GM12878 (cell line): ENCODE results near the gene ZDHHC14. TPM values are rescaled to one million over a fixed set of nuclear protein-coding genes. Genes with fewer than 3 reads are reported as not detected.

Experiments used
- ATAC-seq: fragments of 200-7000 bp; cut with Tn5 transposase; 3 replicates; pipeline ENCODE4 v1.9.1; 2020; ENCODE audit warnings: mild to moderate bottlenecking, moderate library complexity
- BruUV-seq: library from RNA; stranded (reverse); fragments of 400-500 nt; replicated peaks from 2 replicates; lab custom pipeline; 2021; lab: Mats Ljungman, UMichigan
- CTCF ChIA-PET: fragments of 300-600 bp; sonication (Branson Sonifier 250); formaldehyde crosslinking; extraction: SDS; loops from one replicate; lab custom pipeline; 2021; ENCODE audit warnings: inconsistent platforms; lab: Yijun Ruan, JAX
- POLR2A ChIA-PET: fragments of 350-600 bp; formaldehyde crosslinking; extraction: SDS; loops from one replicate; lab custom pipeline; 2021; ENCODE audit warnings: inconsistent platforms; lab: Charles Lee
- RAD21 ChIA-PET: fragments of 300-600 bp; sonication (Branson Sonifier 250); formaldehyde crosslinking; loops from one replicate; lab custom pipeline; 2023; ENCODE audit warnings: antibody characterized with exemption; ENCODE audit not compliant: unreplicated experiment; lab: Charles Lee
- SMC1A ChIA-PET: fragments of 300-600 bp; sonication (Branson Sonifier 250); formaldehyde crosslinking; loops from one replicate; lab custom pipeline; 2023; ENCODE audit not compliant: unreplicated experiment, uncharacterized antibody; lab: Charles Lee
- DNase-seq: peaks from one replicate; pipeline ENCODE4 v3.0.0-alpha.2; 2011; ENCODE audit warnings: low read depth, low spot score
- FAIRE-seq: peaks from 3 replicates; lab custom pipeline; 2011; peaks lifted over from hg19 to GRCh38; lab: Jason Lieb, UNC
- H2AFZ ChIP-seq: 2 replicates; pipeline ENCODE4 v1.6.0; 2011; ENCODE audit warnings: low read depth, low read length, control low read depth; ENCODE audit not compliant: control insufficient read depth
- H3K27ac ChIP-seq: 2 replicates; pipeline ENCODE4 v1.5.1; 2011; ENCODE audit warnings: control low read depth; ENCODE audit not compliant: control insufficient read depth, insufficient read depth
- H3K27me3 ChIP-seq, 2 experiments: replicated peaks in 1 of 2; 2 replicates each; pipeline versions ENCODE4 v1.6.0 to v1.6.1; 2011; ENCODE audit warnings: low read length in 1 of 2; ENCODE audit not compliant: control insufficient read depth in 2 of 2, insufficient read depth in 2 of 2
- H3K36me3 ChIP-seq, 2 experiments: 2 replicates each; pipeline ENCODE4 v1.5.1; 2011; ENCODE audit warnings: low read length in 1 of 2; ENCODE audit not compliant: control insufficient read depth in 2 of 2, insufficient read depth in 2 of 2
- H3K4me1 ChIP-seq: 2 replicates; pipeline ENCODE4 v1.6.1; 2011; ENCODE audit warnings: mild to moderate bottlenecking, low read length, moderate library complexity, mixed read lengths; ENCODE audit not compliant: control insufficient read depth, insufficient read depth
- H3K4me2 ChIP-seq: 2 replicates; pipeline ENCODE4 v1.6.0; 2011; ENCODE audit warnings: control low read depth; ENCODE audit not compliant: control insufficient read depth, insufficient read depth
- H3K4me3 ChIP-seq: fragments of 200-600 bp; sonication (generic); 2 replicates; pipeline ENCODE4 v1.5.1; 2016
- H3K79me2 ChIP-seq: 2 replicates; pipeline ENCODE4 v1.6.0; 2011; ENCODE audit warnings: low read length; ENCODE audit not compliant: control insufficient read depth, insufficient read depth
- H3K9ac ChIP-seq: 2 replicates; pipeline ENCODE4 v1.8.0; 2011; ENCODE audit warnings: low read length, control low read depth, mixed read lengths; ENCODE audit not compliant: control insufficient read depth, insufficient read depth
- H3K9me3 ChIP-seq: replicated peaks from 3 replicates; pipeline ENCODE4 v1.5.1; 2011; ENCODE audit warnings: mild to moderate bottlenecking, low read length; ENCODE audit not compliant: control insufficient read depth, insufficient read depth
- H4K20me1 ChIP-seq: 2 replicates; pipeline ENCODE4 v1.6.0; 2011; ENCODE audit not compliant: control insufficient read depth, insufficient read depth
- CREB1 ChIP-seq: IDR thresholded peaks from 2 replicates; pipeline ENCODE4 v1.6.1; 2012; ENCODE audit warnings: low read depth, mild to moderate bottlenecking, inconsistent platforms
- IRF4 ChIP-seq: IDR thresholded peaks from 2 replicates; pipeline ENCODE4 v1.6.1; 2011; ENCODE audit warnings: low read depth, low read length
- MEF2B ChIP-seq: fragments of 450-650 bp; IDR thresholded peaks from 2 replicates; pipeline ENCODE4 v1.6.1; 2018; ENCODE audit warnings: mild to moderate bottlenecking, moderate library complexity; ENCODE audit not compliant: partially characterized antibody, poor library complexity, severe bottlenecking
- NBN ChIP-seq: fragments of 450-650 bp; IDR thresholded peaks from 2 replicates; pipeline ENCODE4 v1.6.1; 2016
- SMAD1 ChIP-seq: fragments of 450-650 bp; IDR thresholded peaks from 2 replicates; pipeline ENCODE4 v1.6.1; 2018; ENCODE audit warnings: mild to moderate bottlenecking, low read depth; ENCODE audit not compliant: partially characterized antibody
- WGBS: methylation state at CpG from one replicate; pipeline ENCODE4 v1.1.6; 2016; ENCODE audit warnings: low lambda C conversion rate; ENCODE audit not compliant: insufficient replicate concordance, insufficient coverage; ENCODE audit errors: missing lambda C conversion rate; 5-methylcytosine and 5-hydroxymethylcytosine counted together
- in situ Hi-C: fragments of 300-500 bp; cut with MboI; formaldehyde crosslinking; loops from 9 replicates; pipeline ENCODE4 v1.14.3; 2018; ENCODE audit warnings: mixed read lengths
- intact Hi-C: fragments of 100-400 bp; cut with micrococcal nuclease; formaldehyde crosslinking; loops from one replicate; pipeline ENCODE4 v1.14.2; 2022; ENCODE audit not compliant: unreplicated experiment
- polyA plus RNA-seq, 11 experiments: library from polyadenylated mRNA; depleted of rRNA in 4 of 11; unstranded in 6 of 11; stranded (reverse) in 5 of 11; fragments of >200 nt; fragmentation: Nextera tagmentation in 4 of 11; fragmentation: Illumina TruSeq in 1 of 11; extraction: Ambion mirVana in 4 of 11; extraction: Trizol in 1 of 11; gene quantifications; 1 replicate in 1 of 11; 2 replicates in 10 of 11; pipeline versions ENCODE4 v1.2.1 to v1.2.3, GENCODE V29; 2011 to 2016; ENCODE audit warnings: inconsistent platforms in 2 of 11, missing spikeins in 2 of 11, low read depth in 1 of 11
- total RNA-seq, 4 experiments: library from RNA; depleted of rRNA in 3 of 4; stranded (reverse); fragments of >200 nt in 3 of 4; fragmentation: Illumina TruSeq in 1 of 4; extraction: Trizol in 1 of 4; gene quantifications; 2 replicates each; pipeline versions ENCODE4 v1.2.1 to v1.2.3, GENCODE V29; 2013 to 2021
- TF ChIP-seq, protein P1 (sequence below): IDR thresholded peaks from 2 replicates; pipeline ENCODE4 v1.6.1; 2012; ENCODE audit warnings: improper control_type of control experiment, low read depth, low read length; ENCODE audit not compliant: insufficient replicate concordance
- TF ChIP-seq, protein P2 (sequence below): fragments of 450-650 bp; IDR thresholded peaks from 2 replicates; pipeline ENCODE4 v1.6.1; 2017; ENCODE audit warnings: antibody characterized with exemption, mild to moderate bottlenecking, moderate library complexity

ZDHHC14 gene
- total and polyA plus RNA-seq, 10 of the 15 experiments (the other 5 are each of a cell fraction or from before 2014, with no cell fraction given), result 0.15 to 16.0 (median 0.76) TPM; not detected in 1

DNA sequence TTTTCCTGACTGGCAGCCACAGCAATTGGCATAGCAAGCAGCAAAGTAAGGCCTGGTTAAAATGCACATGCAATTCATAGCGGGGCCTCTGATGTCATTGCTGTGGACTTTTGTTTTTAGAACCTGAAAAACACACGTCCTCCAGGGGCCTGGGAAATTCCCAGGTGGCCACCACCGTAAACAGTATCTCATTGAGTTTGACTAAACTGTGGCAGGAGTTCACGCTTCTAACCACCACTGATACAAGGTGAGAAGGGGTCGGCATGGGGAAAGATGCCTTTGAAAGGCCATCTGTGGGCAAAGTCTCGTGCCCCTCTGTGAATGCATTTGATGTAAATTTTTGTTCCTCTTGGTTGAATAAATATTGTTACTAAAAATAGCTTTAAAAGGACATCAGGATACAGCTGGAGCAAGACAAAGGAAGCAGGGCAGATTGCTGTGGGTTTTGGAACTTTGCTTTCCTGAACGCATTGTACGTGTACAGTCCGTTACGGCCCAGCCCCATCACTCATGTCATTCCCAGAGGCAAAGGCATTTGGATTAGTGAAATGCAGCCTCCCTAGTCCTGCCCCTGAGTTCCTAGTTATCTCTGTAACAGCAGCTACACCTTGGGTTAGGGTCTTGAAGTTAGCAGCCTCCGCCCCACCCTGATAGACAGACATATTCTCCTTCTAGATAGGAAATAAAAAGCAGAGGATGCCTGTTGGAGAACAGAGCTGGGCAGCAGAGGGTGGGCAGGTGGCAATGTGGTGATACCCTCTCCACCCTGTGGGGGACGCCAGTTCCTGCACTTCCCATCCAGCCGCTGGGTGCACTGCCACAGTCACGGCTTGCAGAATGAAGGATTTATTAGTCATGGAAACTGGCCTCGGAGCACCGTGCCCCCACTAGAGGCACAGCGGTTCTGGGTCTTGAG, 80.3 kb downstream of the ZDHHC14 start:
- in situ Hi-C loops (loop anchor here (5.0 kb wide), 2 partner anchors 101 to 139 kb away; partner anchors contain the start of gene TMEM242), intact Hi-C loops (loop anchor here (1.0 to 5.0 kb wide), 9 partner anchors 18 to 146 kb away; partner anchors contain the start of gene TMEM242)
- 2% methylated on average over 17 of the region's 17 CpGs for WGBS
- Histone ChIP-seq H3K4me1 (peaks cover 40% of the 10 kb centered on the region), H3K27ac (peak overlapping the region; percentile 44; the same call in 1 of the 2 replicates), H2AFZ (peak overlapping the region; percentile 54), H3K4me3 (no peak overlapping the region), H3K79me2 (no peaks in the 10 kb centered on the region), H3K36me3 (no peaks in the 10 kb centered on the region), H3K27me3 (no peaks in the 10 kb centered on the region), H3K9ac (peak overlapping the region; percentile 16; the same call in 1 of the 2 replicates), H3K9me3 (no peaks in the 10 kb centered on the region; the same call in 2 of the 3 replicates), H3K4me2 (peak overlapping the region; percentile 50), H4K20me1 (no peaks in the 10 kb centered on the region)
- POLR2A ChIA-PET, result interaction anchor here (0.8 to 7.9 kb wide), 11 partner anchors 21 to 146 kb away, joined by 3 to 170 read pairs (median 3); partner anchors contain the start of gene ZDHHC14
- BruUV-seq, result TSS peak; percentile 75
- DNase-seq (peak; percentile 92), ATAC-seq (peak; percentile 69), FAIRE-seq (peak; percentile 93)
- CTCF ChIA-PET, result interaction anchor here (0.6 to 6.7 kb wide), 25 partner anchors 18 to 412 kb away, joined by 3 to 84 read pairs (median 7); partner anchors contain the start of gene TMEM242
- SMC1A ChIA-PET, result interaction anchor here (0.6 to 11.5 kb wide), 31 partner anchors 8 to 303 kb away, joined by 3 to 431 read pairs (median 6); partner anchors contain the start of gene TMEM242
- RAD21 ChIA-PET, result interaction anchor here (0.7 to 8.4 kb wide), 31 partner anchors 9 to 412 kb away, joined by 3 to 350 read pairs (median 5); partner anchors contain the start of genes TMEM242 and ZDHHC14
- TF ChIP-seq NBN (peak; percentile 69), MEF2B (peak; percentile 100), IRF4 (peak; percentile 71), CREB1 (peak; percentile 73), SMAD1 (peak; percentile 93)
- TF ChIP-seq, protein P1, sequence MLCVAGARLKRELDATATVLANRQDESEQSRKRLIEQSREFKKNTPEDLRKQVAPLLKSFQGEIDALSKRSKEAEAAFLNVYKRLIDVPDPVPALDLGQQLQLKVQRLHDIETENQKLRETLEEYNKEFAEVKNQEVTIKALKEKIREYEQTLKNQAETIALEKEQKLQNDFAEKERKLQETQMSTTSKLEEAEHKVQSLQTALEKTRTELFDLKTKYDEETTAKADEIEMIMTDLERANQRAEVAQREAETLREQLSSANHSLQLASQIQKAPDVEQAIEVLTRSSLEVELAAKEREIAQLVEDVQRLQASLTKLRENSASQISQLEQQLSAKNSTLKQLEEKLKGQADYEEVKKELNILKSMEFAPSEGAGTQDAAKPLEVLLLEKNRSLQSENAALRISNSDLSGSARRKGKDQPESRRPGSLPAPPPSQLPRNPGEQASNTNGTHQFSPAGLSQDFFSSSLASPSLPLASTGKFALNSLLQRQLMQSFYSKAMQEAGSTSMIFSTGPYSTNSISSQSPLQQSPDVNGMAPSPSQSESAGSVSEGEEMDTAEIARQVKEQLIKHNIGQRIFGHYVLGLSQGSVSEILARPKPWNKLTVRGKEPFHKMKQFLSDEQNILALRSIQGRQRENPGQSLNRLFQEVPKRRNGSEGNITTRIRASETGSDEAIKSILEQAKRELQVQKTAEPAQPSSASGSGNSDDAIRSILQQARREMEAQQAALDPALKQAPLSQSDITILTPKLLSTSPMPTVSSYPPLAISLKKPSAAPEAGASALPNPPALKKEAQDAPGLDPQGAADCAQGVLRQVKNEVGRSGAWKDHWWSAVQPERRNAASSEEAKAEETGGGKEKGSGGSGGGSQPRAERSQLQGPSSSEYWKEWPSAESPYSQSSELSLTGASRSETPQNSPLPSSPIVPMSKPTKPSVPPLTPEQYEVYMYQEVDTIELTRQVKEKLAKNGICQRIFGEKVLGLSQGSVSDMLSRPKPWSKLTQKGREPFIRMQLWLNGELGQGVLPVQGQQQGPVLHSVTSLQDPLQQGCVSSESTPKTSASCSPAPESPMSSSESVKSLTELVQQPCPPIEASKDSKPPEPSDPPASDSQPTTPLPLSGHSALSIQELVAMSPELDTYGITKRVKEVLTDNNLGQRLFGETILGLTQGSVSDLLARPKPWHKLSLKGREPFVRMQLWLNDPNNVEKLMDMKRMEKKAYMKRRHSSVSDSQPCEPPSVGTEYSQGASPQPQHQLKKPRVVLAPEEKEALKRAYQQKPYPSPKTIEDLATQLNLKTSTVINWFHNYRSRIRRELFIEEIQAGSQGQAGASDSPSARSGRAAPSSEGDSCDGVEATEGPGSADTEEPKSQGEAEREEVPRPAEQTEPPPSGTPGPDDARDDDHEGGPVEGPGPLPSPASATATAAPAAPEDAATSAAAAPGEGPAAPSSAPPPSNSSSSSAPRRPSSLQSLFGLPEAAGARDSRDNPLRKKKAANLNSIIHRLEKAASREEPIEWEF, result peak; percentile 97
- TF ChIP-seq, protein P2, sequence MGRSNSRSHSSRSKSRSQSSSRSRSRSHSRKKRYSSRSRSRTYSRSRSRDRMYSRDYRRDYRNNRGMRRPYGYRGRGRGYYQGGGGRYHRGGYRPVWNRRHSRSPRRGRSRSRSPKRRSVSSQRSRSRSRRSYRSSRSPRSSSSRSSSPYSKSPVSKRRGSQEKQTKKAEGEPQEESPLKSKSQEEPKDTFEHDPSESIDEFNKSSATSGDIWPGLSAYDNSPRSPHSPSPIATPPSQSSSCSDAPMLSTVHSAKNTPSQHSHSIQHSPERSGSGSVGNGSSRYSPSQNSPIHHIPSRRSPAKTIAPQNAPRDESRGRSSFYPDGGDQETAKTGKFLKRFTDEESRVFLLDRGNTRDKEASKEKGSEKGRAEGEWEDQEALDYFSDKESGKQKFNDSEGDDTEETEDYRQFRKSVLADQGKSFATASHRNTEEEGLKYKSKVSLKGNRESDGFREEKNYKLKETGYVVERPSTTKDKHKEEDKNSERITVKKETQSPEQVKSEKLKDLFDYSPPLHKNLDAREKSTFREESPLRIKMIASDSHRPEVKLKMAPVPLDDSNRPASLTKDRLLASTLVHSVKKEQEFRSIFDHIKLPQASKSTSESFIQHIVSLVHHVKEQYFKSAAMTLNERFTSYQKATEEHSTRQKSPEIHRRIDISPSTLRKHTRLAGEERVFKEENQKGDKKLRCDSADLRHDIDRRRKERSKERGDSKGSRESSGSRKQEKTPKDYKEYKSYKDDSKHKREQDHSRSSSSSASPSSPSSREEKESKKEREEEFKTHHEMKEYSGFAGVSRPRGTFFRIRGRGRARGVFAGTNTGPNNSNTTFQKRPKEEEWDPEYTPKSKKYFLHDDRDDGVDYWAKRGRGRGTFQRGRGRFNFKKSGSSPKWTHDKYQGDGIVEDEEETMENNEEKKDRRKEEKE, result no peak
